Left ventricle myocardium superior (tissue), 1 donor: ENCODE results near the gene KCNJ9. TPM values are rescaled to one million over a fixed set of nuclear protein-coding genes. Genes with fewer than 3 reads are reported as not detected.

Source experiments
- ATAC-seq: fragments of 200-7000 bp; cut with Tn5 transposase; one replicate; pipeline ENCODE4 v1.9.1; 2020; ENCODE audit warnings: mild to moderate bottlenecking, moderate library complexity
- DNase-seq: peaks from one replicate; pipeline ENCODE4 v3.0.0-alpha.2; 2020
- intact Hi-C: fragments of 100-400 bp; cut with micrococcal nuclease; formaldehyde crosslinking; loops from one replicate; pipeline ENCODE4 v1.11.0; 2022
- total RNA-seq: library from RNA; stranded (reverse); fragmentation: NEBNext Ultra II Directional; extraction: Animal tissue kit (Norgen Biotek cat#: 25700); gene quantifications from one replicate; pipeline ENCODE4 v1.2.1, GENCODE V29; 2021
- donor health status: DM: no; HTN: yes; CAD: no; lungs with severe emphysema.

KCNJ9 gene
- total RNA-seq, 1 donor from 2014 or later: not detected

DNA sequence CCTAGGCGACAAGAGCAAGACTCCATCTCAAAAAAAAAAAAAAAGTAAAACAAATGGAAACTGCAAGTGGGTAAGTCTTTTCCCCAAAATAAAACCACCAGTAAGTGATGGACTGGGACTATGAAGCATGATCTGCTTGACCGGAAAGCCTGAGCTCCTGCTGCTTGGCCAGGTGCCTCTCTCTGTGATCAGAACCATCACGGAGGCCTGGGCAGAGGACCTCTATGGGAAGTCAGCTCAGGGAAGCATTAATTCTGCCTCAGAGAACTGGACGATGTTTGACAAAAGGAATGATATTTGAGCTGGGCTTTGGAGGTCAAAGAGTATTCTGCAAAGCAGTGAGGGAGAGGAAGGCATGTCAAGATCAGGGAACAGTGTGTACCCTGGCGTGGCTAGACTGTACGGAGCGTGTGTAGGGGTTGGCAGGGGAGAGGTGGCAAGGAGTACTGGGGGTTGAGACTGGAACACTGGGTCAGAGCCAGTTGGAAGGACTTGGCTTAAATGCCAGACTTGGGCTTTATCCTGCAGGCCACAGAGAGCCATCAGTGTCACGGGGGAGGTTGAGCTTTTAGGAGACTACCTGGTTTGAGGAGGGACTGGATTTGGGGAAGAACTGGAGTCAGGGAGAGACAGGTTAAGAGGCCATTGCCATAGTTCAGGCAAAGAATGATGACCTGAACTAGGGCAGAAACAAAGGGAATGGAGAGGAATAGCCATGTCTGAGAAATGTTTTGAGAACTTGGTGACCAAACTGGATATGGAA, 50.6 kb downstream of the KCNJ9 start:
- DNase-seq (peak; percentile 75), ATAC-seq (peak; percentile 87)
- intact Hi-C loops: no loop called here

DNA sequence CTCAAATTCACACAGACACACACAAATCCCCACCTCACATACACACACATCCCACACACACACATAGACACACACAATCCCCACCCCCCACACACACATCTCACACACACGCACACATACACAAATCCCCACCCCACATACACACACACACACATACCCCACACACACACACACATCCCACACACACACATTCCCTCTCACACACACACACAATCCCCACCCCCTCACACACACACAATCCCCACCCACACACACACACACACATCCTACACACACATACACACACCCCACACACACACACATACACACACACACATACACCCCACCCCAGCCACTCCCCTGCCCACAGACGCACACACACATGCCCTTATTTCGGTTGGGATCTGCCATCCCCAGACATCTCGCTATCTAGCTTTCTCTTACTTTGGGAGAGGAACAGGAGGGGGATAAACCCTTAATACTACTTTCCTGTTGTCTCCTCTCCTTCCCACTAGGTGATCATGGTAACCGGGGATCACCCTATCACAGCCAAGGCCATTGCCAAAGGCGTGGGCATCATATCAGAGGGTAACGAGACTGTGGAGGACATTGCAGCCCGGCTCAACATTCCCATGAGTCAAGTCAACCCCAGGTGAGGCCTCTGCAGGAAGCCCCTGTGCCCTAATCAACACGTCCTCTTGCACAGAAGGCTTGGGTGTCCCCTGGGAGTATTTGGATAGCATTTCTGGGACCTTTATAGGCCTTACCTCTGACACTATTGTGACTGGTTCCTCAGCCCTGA, 52.8 kb downstream of the KCNJ9 start:
- intact Hi-C loops: no loop called here
- ATAC-seq (no peak), DNase-seq (no peak)

DNA sequence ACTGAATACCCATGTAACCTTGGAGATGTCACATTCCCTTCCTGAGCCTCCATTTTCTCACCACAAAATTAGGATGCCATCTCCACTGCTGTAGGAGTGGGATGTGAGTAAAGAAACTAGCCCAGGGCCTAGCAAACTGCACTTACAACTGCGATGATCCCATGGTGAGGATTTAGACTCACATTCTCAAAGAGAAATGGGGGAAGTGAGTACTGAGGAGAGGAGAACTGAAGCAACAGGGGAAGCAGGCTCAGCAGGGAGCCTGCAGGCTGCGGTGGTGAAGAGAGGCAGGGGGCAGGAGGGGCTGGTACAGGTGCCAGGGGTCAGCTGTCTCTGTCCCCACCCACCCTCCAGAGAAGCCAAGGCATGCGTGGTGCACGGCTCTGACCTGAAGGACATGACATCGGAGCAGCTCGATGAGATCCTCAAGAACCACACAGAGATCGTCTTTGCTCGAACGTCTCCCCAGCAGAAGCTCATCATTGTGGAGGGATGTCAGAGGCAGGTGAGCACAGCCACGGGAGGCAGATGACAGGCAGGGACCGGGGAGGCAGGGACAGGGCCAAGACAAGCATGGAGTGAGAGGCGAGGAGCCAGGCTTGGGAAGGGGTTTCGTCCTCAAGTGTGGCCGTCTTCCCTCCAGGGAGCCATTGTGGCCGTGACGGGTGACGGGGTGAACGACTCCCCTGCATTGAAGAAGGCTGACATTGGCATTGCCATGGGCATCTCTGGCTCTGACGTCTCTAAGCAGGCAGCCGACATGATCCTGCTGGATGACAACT, 53.6 kb downstream of the KCNJ9 start:
- intact Hi-C loops: no loop called here
- ATAC-seq (no peak), DNase-seq (no peak)

DNA sequence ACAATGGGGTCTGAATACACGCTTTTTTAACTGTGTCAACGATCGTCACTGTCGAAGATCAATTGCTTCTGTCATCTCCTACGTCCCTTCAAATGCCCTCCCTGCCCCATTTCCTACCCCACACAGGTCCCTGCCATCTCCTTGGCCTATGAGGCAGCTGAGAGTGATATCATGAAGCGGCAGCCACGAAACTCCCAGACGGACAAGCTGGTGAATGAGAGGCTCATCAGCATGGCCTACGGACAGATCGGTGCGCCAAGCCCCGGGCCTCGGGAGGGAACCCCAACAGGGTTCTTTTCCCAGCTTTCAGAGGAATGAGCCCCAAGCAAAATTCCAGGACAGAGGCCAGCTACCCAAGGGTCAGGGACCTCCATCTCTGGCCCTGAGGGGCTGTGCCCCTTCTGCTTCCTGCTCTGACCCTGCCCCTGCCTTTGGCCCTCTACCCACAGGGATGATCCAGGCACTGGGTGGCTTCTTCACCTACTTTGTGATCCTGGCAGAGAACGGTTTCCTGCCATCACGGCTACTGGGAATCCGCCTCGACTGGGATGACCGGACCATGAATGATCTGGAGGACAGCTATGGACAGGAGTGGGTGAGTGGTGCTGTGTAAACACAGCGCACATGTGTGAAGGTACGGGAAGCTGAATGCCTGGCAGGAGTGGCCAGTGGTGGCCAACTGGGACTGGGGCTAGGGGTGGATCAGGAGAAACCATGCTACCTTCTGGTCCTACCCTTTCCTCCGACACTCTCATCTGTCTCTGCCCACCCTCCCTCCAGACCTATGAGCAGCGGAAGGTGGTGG, 55.0 kb downstream of the KCNJ9 start:
- no peak for ATAC-seq
- intact Hi-C loops: no loop called here
- DNase-seq: no peak

DNA sequence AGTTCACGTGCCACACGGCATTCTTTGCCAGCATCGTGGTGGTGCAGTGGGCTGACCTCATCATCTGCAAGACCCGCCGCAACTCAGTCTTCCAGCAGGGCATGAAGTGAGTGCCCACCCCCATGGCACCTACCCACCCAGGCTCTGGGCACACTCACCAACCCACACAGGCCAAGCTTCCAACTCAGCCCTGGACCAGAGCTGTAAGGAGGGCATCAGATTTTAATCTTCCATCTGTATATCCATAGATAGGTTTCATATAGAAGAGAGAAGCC, 55.5 kb downstream of the KCNJ9 start:
- DNase-seq: no peak
- intact Hi-C loops: no loop called here
- no peak for ATAC-seq

DNA sequence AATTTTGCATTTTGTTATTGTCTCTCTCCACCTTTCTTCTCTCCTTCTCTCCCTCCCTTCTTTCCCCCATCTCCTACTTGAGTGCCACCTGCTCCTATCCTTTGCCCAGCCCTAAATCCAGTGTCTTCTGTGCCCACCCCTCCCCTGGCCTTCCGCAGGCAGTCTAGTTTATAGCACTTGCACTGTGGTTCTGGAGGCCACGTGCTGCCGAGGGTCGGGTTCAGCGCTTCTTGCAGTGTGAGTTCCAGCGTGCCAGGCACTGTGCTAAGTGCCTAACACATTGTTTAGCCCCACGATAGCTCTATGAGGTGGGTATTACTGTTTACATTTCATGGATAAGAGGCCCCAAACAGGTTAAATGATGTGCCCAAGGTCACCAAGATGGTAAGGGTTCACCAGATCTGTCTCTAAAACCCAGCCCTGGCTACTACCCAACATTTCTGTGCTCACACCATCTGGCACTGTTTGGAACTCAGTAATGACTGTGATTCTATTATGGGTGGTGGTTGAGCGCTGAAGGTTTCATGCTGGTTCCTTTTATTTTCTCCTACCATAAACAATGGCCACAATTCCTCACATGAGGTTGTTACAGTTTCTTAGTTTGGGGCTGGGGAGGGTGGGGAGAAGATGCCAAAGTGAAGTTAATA, 56.0 kb downstream of the KCNJ9 start:
- peak; percentile 54 for ATAC-seq
- intact Hi-C loops: no loop called here
- no peak for DNase-seq

DNA sequence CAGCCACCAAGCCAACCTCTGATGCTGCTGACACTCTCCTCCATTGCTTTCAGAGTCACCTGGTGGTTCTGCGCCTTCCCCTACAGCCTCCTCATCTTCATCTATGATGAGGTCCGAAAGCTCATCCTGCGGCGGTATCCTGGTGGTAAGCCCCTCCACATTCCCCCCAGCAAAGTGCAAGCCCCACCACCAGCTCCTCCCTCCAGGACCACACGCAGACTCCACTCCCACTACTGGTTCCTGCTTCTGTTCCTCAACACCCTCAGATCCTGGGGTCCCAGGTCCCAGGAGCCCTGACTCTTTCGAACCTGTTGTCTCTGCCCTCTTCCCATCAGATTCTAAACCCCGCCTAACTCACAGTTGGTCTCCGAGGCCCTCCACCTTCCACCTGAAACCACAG, 58.5 kb downstream of the KCNJ9 start:
- ATAC-seq: no peak
- intact Hi-C loops: no loop called here
- no peak for DNase-seq

Other genes starting within 250 kb of the KCNJ9 start
- gene VSIG8, start 218.9 kb upstream of the KCNJ9 start, total RNA-seq: not detected
- gene CFAP45, start 181.4 kb upstream of the KCNJ9 start, total RNA-seq: 1.7 TPM
- 104 TPM for gene TAGLN2, start 156.0 kb upstream of the KCNJ9 start, total RNA-seq
- 0.79 TPM for gene IGSF9, start 135.9 kb upstream of the KCNJ9 start, total RNA-seq
- not detected for gene SLAMF9, start 127.3 kb upstream of the KCNJ9 start, total RNA-seq
- 2.4 TPM for gene PIGM, start 49.5 kb upstream of the KCNJ9 start, total RNA-seq
- gene KCNJ10, start 11.4 kb upstream of the KCNJ9 start, total RNA-seq: not detected
- 19.2 TPM for gene IGSF8, start 17.1 kb downstream of the KCNJ9 start, total RNA-seq
- 243 TPM for gene ATP1A2, start 34.2 kb downstream of the KCNJ9 start, total RNA-seq
- gene ATP1A4, start 70.1 kb downstream of the KCNJ9 start, total RNA-seq: not detected
- gene CASQ1, start 109.0 kb downstream of the KCNJ9 start, total RNA-seq: 20.0 TPM
- gene PEA15, start 123.8 kb downstream of the KCNJ9 start, total RNA-seq: 277 TPM
- gene DCAF8, start 181.0 kb downstream of the KCNJ9 start, total RNA-seq: 145 TPM
- 96.2 TPM for gene PEX19, start 203.6 kb downstream of the KCNJ9 start, total RNA-seq